HepG2 (cell line): ENCODE data around the gene LOXL3. TPM values are rescaled to one million over a fixed set of nuclear protein-coding genes. Genes with fewer than 3 reads are reported as not detected.

Source experiments
- ATAC-seq: fragments of 200-7000 bp; cut with Tn5 transposase; 3 replicates; pipeline ENCODE4 v1.9.1; 2020; ENCODE audit warnings: mild to moderate bottlenecking, moderate library complexity
- BruUV-seq: library from RNA; stranded (reverse); fragments of 400-500 nt; replicated peaks from 2 replicates; lab custom pipeline; 2021; lab: Mats Ljungman, UMichigan
- CTCF ChIA-PET: fragments of 300-600 bp; formaldehyde crosslinking; extraction: SDS; loops from one replicate; lab custom pipeline; 2021; ENCODE audit warnings: low total read pairs, inconsistent platforms, low intra/inter-chr PET ratio; lab: Yijun Ruan, JAX
- POLR2A ChIA-PET: fragments of 350-600 bp; sonication (Branson Sonifier 250); formaldehyde crosslinking; loops from one replicate; lab custom pipeline; 2020; ENCODE audit warnings: antibody characterized with exemption, inconsistent platforms; lab: Yijun Ruan, JAX
- DNase-seq: peaks from one replicate; pipeline ENCODE4 v3.0.0-alpha.2; 2015; ENCODE audit warnings: low spot score
- FAIRE-seq: peaks from 3 replicates; lab custom pipeline; 2011; peaks lifted over from hg19 to GRCh38; lab: Jason Lieb, UNC
- H2AFZ ChIP-seq: one replicate; pipeline ENCODE4 v1.6.1; 2011; ENCODE audit warnings: low read length, inconsistent platforms
- H3K27ac ChIP-seq: fragments of 300-600 bp; 3 replicates; pipeline ENCODE4 v1.8.0; 2011; ENCODE audit warnings: mixed run types, mild to moderate bottlenecking, mixed read lengths, low read length, inconsistent platforms; ENCODE audit not compliant: insufficient read depth; ENCODE audit errors: extremely low read length
- H3K27me3 ChIP-seq, 2 experiments: fragments of 200-600 bp in 1 of 2; 2 replicates in 1 of 2; 3 replicates in 1 of 2; pipeline versions ENCODE4 v1.6.0 to v1.8.0; 2011; ENCODE audit warnings: low read length in 2 of 2, mild to moderate bottlenecking in 2 of 2, moderate library complexity in 2 of 2, inconsistent platforms in 1 of 2; ENCODE audit not compliant: insufficient read depth in 2 of 2, control insufficient read depth in 1 of 2
- H3K36me3 ChIP-seq, 2 experiments: fragments of 200-600 bp in 1 of 2; replicated peaks in 1 of 2; 2 replicates in 1 of 2; 3 replicates in 1 of 2; pipeline versions ENCODE4 v1.5.1 to v1.8.0; 2011; ENCODE audit warnings: low read length in 2 of 2, inconsistent platforms in 1 of 2; ENCODE audit not compliant: insufficient read depth in 2 of 2, control insufficient read depth in 1 of 2
- H3K4me1 ChIP-seq: 2 replicates; pipeline ENCODE4 v1.5.1; 2012; ENCODE audit warnings: low read length, inconsistent platforms; ENCODE audit not compliant: insufficient read depth
- H3K4me2 ChIP-seq: 2 replicates; pipeline ENCODE4 v1.6.0; 2011; ENCODE audit warnings: low read depth, low read length, inconsistent platforms
- H3K4me3 ChIP-seq, 3 experiments: fragments of 200-600 bp in 1 of 3; sonication (generic), shearing (Covaris generic) in 1 of 3; replicated peaks in 1 of 3; 2 replicates each; pipeline ENCODE4 v1.5.1; 2011 to 2016; ENCODE audit warnings: low read length in 3 of 3, inconsistent platforms in 2 of 3, low read depth in 2 of 3, mild to moderate bottlenecking in 2 of 3, control low read depth in 1 of 3, mixed read lengths in 1 of 3; ENCODE audit not compliant: insufficient read depth in 1 of 3
- H3K79me2 ChIP-seq: one replicate; pipeline ENCODE4 v1.6.1; 2011; ENCODE audit warnings: low read length, inconsistent platforms; ENCODE audit not compliant: insufficient read depth
- H3K9ac ChIP-seq: 2 replicates; pipeline ENCODE4 v1.6.0; 2011; ENCODE audit warnings: mild to moderate bottlenecking, low read depth, low read length, inconsistent platforms; ENCODE audit not compliant: insufficient read depth
- H3K9me3 ChIP-seq: 2 replicates; pipeline ENCODE4 v1.5.1; 2012; ENCODE audit warnings: mild to moderate bottlenecking, low read length
- H4K20me1 ChIP-seq: 2 replicates; pipeline ENCODE4 v1.6.0; 2011; ENCODE audit warnings: inconsistent platforms, mild to moderate bottlenecking, low read length, moderate library complexity; ENCODE audit not compliant: insufficient read depth
- HNF4A ChIP-seq: sonication (generic); formaldehyde crosslinking; IDR thresholded peaks from 2 replicates; pipeline ENCODE4 v1.4.0; 2020; ENCODE audit warnings: missing genetic modification reagents
- KLF6 ChIP-seq: IDR thresholded peaks from 2 replicates; pipeline ENCODE4 v1.8.0; 2016; ENCODE audit warnings: missing biosample characterization, missing genetic modification reagents
- MTA1 ChIP-seq: sonication (generic); formaldehyde crosslinking; IDR thresholded peaks from 2 replicates; pipeline ENCODE4 v1.4.0; 2020; ENCODE audit warnings: missing genetic modification reagents, mild to moderate bottlenecking, borderline replicate concordance
- MTA3 ChIP-seq: sonication (generic); formaldehyde crosslinking; IDR thresholded peaks from 2 replicates; pipeline ENCODE4 v1.4.0; 2020; ENCODE audit warnings: missing genetic modification reagents
- NFRKB ChIP-seq: fragments of 450-650 bp; IDR thresholded peaks from 2 replicates; pipeline ENCODE4 v1.6.1; 2017
- PHF20 ChIP-seq: sonication (generic); formaldehyde crosslinking; IDR thresholded peaks from 2 replicates; pipeline ENCODE4 v1.5.0; 2020; ENCODE audit warnings: mild to moderate bottlenecking, missing genetic modification reagents
- POGZ ChIP-seq: sonication (generic); formaldehyde crosslinking; IDR thresholded peaks from 2 replicates; pipeline ENCODE4 v1.4.0; 2020; ENCODE audit warnings: mild to moderate bottlenecking, missing genetic modification reagents
- SIN3A ChIP-seq: IDR thresholded peaks from 2 replicates; pipeline ENCODE4 v1.6.1; 2011; ENCODE audit warnings: low read depth, mild to moderate bottlenecking, control low read depth, low read length, borderline replicate concordance
- SNAI1 ChIP-seq: sonication (generic); formaldehyde crosslinking; IDR thresholded peaks from 2 replicates; pipeline ENCODE4 v1.5.0; 2020; ENCODE audit warnings: mild to moderate bottlenecking, missing genetic modification reagents, borderline replicate concordance
- ZBTB33 ChIP-seq: sonication (generic); formaldehyde crosslinking; IDR thresholded peaks from 2 replicates; pipeline ENCODE4 v1.4.0; 2020; ENCODE audit warnings: missing genetic modification reagents
- ZFAT ChIP-seq: sonication (generic); formaldehyde crosslinking; conservative IDR thresholded peaks from 2 replicates; pipeline ENCODE4 v1.8.1; 2023; ENCODE audit warnings: missing genetic modification reagents, inconsistent platforms
- ZNF292 ChIP-seq: sonication (generic); formaldehyde crosslinking; IDR thresholded peaks from 2 replicates; pipeline ENCODE4 v1.8.1; 2022; ENCODE audit warnings: mild to moderate bottlenecking, low read depth, missing genetic modification reagents, borderline replicate concordance
- ZNF382 ChIP-seq: sonication (generic); formaldehyde crosslinking; IDR thresholded peaks from 2 replicates; pipeline ENCODE4 v1.5.0; 2020; ENCODE audit warnings: missing genetic modification reagents, mild to moderate bottlenecking, borderline replicate concordance
- ZNF512 ChIP-seq: sonication (generic); formaldehyde crosslinking; IDR thresholded peaks from 2 replicates; pipeline ENCODE4 v1.4.0; 2020; ENCODE audit warnings: mild to moderate bottlenecking, missing genetic modification reagents
- ZNF850 ChIP-seq: sonication (generic); formaldehyde crosslinking; conservative IDR thresholded peaks from 2 replicates; pipeline ENCODE4 v1.9.0; 2021; ENCODE audit warnings: mild to moderate bottlenecking, missing genetic modification reagents
- WGBS: methylation state at CpG from one replicate; pipeline ENCODE4 v1.1.6; 2017; ENCODE audit warnings: low lambda C conversion rate; 5-methylcytosine and 5-hydroxymethylcytosine counted together
- in situ Hi-C: cut with HindIII; loops from 2 replicates; pipeline ENCODE4 v1.10.0; 2017; ENCODE audit warnings: low pct_unique_long_range_greater_than_20kb; ENCODE audit not compliant: extremely low pct_ligation_motif_present
- intact Hi-C: fragments of 100-400 bp; cut with micrococcal nuclease; formaldehyde crosslinking; loops from one replicate; pipeline ENCODE4 v1.10.0; 2022; ENCODE audit not compliant: unreplicated experiment
- polyA plus RNA-seq, 8 experiments: library from polyadenylated mRNA; depleted of rRNA in 3 of 8; stranded (reverse) in 7 of 8; unstranded in 1 of 8; fragments of >200 nt; fragmentation: Illumina TruSeq in 4 of 8; extraction: Trizol in 4 of 8; gene quantifications; 2 replicates each; pipeline versions ENCODE4 v1.2.1 to v1.2.3, GENCODE V29; 2011 to 2016; ENCODE audit warnings: low read depth in 4 of 8, missing spikeins in 1 of 8, mixed read lengths in 1 of 8; ENCODE audit not compliant: insufficient read depth in 1 of 8
- total RNA-seq, 5 experiments: library from RNA; depleted of rRNA; stranded (reverse); fragments of >200 nt; fragmentation: Illumina TruSeq; extraction: Trizol; gene quantifications; 2 replicates each; pipeline ENCODE4 v1.2.3, GENCODE V29; 2016; ENCODE audit warnings: low read depth in 1 of 5

The LOXL3 gene
- total and polyA plus RNA-seq, 2 of the 13 experiments (the other 11 are each of a cell fraction or from before 2014, with no cell fraction given): 0.55 to 6.5 TPM

- DNase-seq (no peak), FAIRE-seq (no peak), ATAC-seq (no peak)
- Histone ChIP-seq H3K9ac (no peak overlapping the region), H4K20me1 (no peaks in the 10 kb centered on the region), H3K4me2 (no peak overlapping the region), H3K9me3 (no peaks in the 10 kb centered on the region), H2AFZ (no peak overlapping the region), H3K79me2 (no peaks in the 10 kb centered on the region), H3K27me3 (0 out of 5 replicates have a peak, but pooled peaks cover 0 to 5% of the 10 kb centered on the region in 2 experiments), H3K36me3 (no peaks in the 10 kb centered on the region), H3K27ac (no peak overlapping the region), H3K4me1 (0 out of 2 replicates have a peak, but pooled peaks cover under 1% of the 10 kb centered on the region), H3K4me3 (no peak overlapping the region)
- ChIA-PET POLR2A (no interaction called here), CTCF (no interaction called here)
- BruUV-seq: no TSS peak
- 3% methylated on average over 3 of the region's 3 CpGs for WGBS
- intact Hi-C loops (no loop called here), in situ Hi-C loops (no loop called here)
- TF ChIP-seq HNF4A (CRISPR knock-in tag) (no peak), ZNF292 (CRISPR knock-in tag) (no peak), NFRKB (no peak), SNAI1 (no peak), POGZ (CRISPR knock-in tag) (no peak), ZFAT (CRISPR knock-in tag) (no peak), MTA3 (no peak), KLF6 (CRISPR knock-in tag) (no peak), ZNF512 (no peak), ZBTB33 (CRISPR knock-in tag) (no peak), ZNF850 (no peak), PHF20 (no peak), SIN3A (no peak), ZNF382 (CRISPR knock-in tag) (no peak), MTA1 (CRISPR knock-in tag) (no peak)
Measured at GRCh38 chr2:74599676-74600075, 45.9 kb upstream of the LOXL3 start.
